HG02610 (cell line): Measurements from ENCODE around the gene EGF.
"Not testable (repeated sequence)": the region's sequence is repeated elsewhere in the genome, so short reads cannot be mapped to it uniquely, and the experiment has no call there.

Experiments used
- ATAC-seq: cut with Tn5 transposase; IDR thresholded peaks from one replicate; pipeline ENCODE4 v1.9.1; 2021; ENCODE audit warnings: mild to moderate bottlenecking, moderate library complexity; ENCODE audit not compliant: unreplicated experiment

The EGF gene

GRCh38 chr4:109912706-109913595 lies at the start of gene EGF:
Gene EGF, plus strand, starts transcription at chr4:109912883. Its CDS starts 453 bp downstream, at chr4:109913336.
- no peak for ATAC-seq

- ATAC-seq, result no peak
Measured at GRCh38 chr4:109864134-109864533, 48.5 kb upstream of the EGF start.

GRCh38 chr4:109870061-109870460 lies 42.6 kb upstream of the EGF start:
- no peak for ATAC-seq

- no peak for ATAC-seq
Measured at GRCh38 chr4:109872065-109872464, 40.6 kb upstream of the EGF start.

GRCh38 chr4:109872950-109873656 lies 39.6 kb upstream of the EGF start:
- ATAC-seq, result no peak

- ATAC-seq, result no peak
Measured at GRCh38 chr4:109873791-109874514, 38.7 kb upstream of the EGF start.

- no peak for ATAC-seq
Measured at GRCh38 chr4:109875106-109875505, 37.6 kb upstream of the EGF start.

GRCh38 chr4:109875553-109875952 lies 37.1 kb upstream of the EGF start:
- not testable (repeated sequence) for ATAC-seq

- ATAC-seq, result no peak
Measured at GRCh38 chr4:109876634-109877265, 35.9 kb upstream of the EGF start.

- peak; percentile 83 for ATAC-seq
Measured at GRCh38 chr4:109877400-109877799, 35.3 kb upstream of the EGF start.

GRCh38 chr4:109878355-109878754 lies 34.3 kb upstream of the EGF start:
- ATAC-seq, result no peak

GRCh38 chr4:109879081-109879480 lies 33.6 kb upstream of the EGF start:
- no peak for ATAC-seq

- no peak for ATAC-seq
Measured at GRCh38 chr4:109879636-109880314, 32.9 kb upstream of the EGF start.

GRCh38 chr4:109886303-109886702 lies 26.4 kb upstream of the EGF start:
- no peak for ATAC-seq

- ATAC-seq, result no peak
Measured at GRCh38 chr4:109887071-109887470, 25.6 kb upstream of the EGF start.

GRCh38 chr4:109890076-109890475 lies 22.6 kb upstream of the EGF start:
- ATAC-seq, result no peak

GRCh38 chr4:109902559-109903251 lies 10.0 kb upstream of the EGF start:
- no peak for ATAC-seq

GRCh38 chr4:109908731-109909130 lies 4.0 kb upstream of the EGF start:
- no peak for ATAC-seq

- no peak for ATAC-seq
Measured at GRCh38 chr4:109910256-109910655, 2.4 kb upstream of the EGF start.
